Sigmoid colon (tissue), 7 donors: ENCODE data around the gene SRSF7. TPM values are rescaled to one million over a fixed set of nuclear protein-coding genes. Genes with fewer than 3 reads are reported as not detected.
"Not testable (repeated sequence)": the region's sequence is repeated elsewhere in the genome, so short reads cannot be mapped to it uniquely, and the experiment has no call there.

Source experiments
- DNase-seq: peaks from one replicate; pipeline ENCODE4 v3.0.0-alpha.2; 2019
- H3K27ac ChIP-seq, 4 donors: fragments of 200-600 bp; sonication (generic); one replicate each; pipeline ENCODE4 v1.5.1; 2016 to 2019; ENCODE audit warnings: mild to moderate bottlenecking in 1 of 4
- H3K27me3 ChIP-seq, 3 donors: fragments of 200-600 bp; sonication (generic); one replicate each; pipeline ENCODE4 v1.5.1; 2019; ENCODE audit warnings: mild to moderate bottlenecking in 1 of 3
- H3K36me3 ChIP-seq, 4 donors: fragments of 200-600 bp; sonication (generic); one replicate each; pipeline ENCODE4 v1.5.1; 2016 to 2019
- H3K4me1 ChIP-seq, 4 donors: fragments of 200-600 bp; sonication (generic); one replicate each; pipeline ENCODE4 v1.5.1; 2017 to 2019
- H3K4me3 ChIP-seq, 4 donors: fragments of 200-600 bp; sonication (generic); one replicate each; pipeline ENCODE4 v1.5.1; 2017 to 2019; ENCODE audit warnings: mild to moderate bottlenecking in 2 of 4, moderate library complexity in 1 of 4
- H3K9me3 ChIP-seq, 4 donors: fragments of 200-600 bp in 3 of 4; sonication (generic) in 3 of 4; one replicate each; pipeline versions ENCODE4 v1.5.1 to v1.6.1; 2013 to 2019
- CTCF ChIP-seq, 4 experiments: fragments of 450-650 bp in 3 of 4; fragments of 200-600 bp in 1 of 4; IDR thresholded peaks; one replicate each; pipeline ENCODE4 v1.5.1; 2016 to 2019; ENCODE audit warnings: antibody characterized with exemption in 4 of 4, mild to moderate bottlenecking in 3 of 4, moderate library complexity in 2 of 4
- EP300 ChIP-seq, 4 donors: sonication (generic); formaldehyde crosslinking; IDR thresholded peaks; one replicate each; pipeline ENCODE4 v1.6.1; 2017; ENCODE audit warnings: antibody characterized with exemption in 4 of 4
- POLR2A ChIP-seq, 2 donors: fragments of 450-650 bp; IDR thresholded peaks; one replicate each; pipeline ENCODE4 v1.6.1; 2016; ENCODE audit warnings: antibody characterized with exemption in 2 of 2, mild to moderate bottlenecking in 2 of 2, moderate library complexity in 2 of 2
- POLR2AphosphoS5 ChIP-seq, 4 donors: sonication (generic); formaldehyde crosslinking; IDR thresholded peaks; one replicate each; pipeline ENCODE4 v1.6.1; 2017; ENCODE audit warnings: antibody characterized with exemption in 4 of 4
- WGBS, 2 donors: extraction: QIAGEN DNeasy Blood & Tissue Kit; methylation state at CpG; one replicate each; pipeline ENCODE4 v1.1.7; 2013; 5-methylcytosine and 5-hydroxymethylcytosine counted together
- intact Hi-C: fragments of 100-400 bp; cut with DNase I; formaldehyde crosslinking; loops from one replicate; pipeline ENCODE4 v1.15.1; 2023
- polyA plus RNA-seq, 3 donors: library from polyadenylated mRNA; stranded (reverse); fragments of 200-250 nt; gene quantifications; one replicate each; pipeline ENCODE4 v1.2.3, GENCODE V29; 2013
- total RNA-seq, 4 donors: library from RNA; depleted of rRNA; stranded (reverse); fragments of >200 nt; gene quantifications; one replicate each; pipeline ENCODE4 v1.1.0, GENCODE V29; 2016
- donor health status: healthy with polysubstance abuse.
- donor health status: Bipolar disorder and iron deficiency.
- donor health status: healthy.

Gene SRSF7
- 100 to 1,000 TPM in 2 of 4 donors, 10 to 100 TPM in 2; 73.1 to 140 (median 97.0) TPM for total RNA-seq
- 100 to 1,000 TPM in 1 of 3 donors, 10 to 100 TPM in 2; 55.9 to 146 (median 78.6) TPM for polyA plus RNA-seq

GRCh38 chr2:38750891-38751595, at the start of gene SRSF7:
Gene SRSF7 (minus strand): TSS chr2:38751361. CDS start chr2:38751256, 105 bp downstream.
- Histone ChIP-seq H3K27ac (peak within 1 kb of the TSS; percentile 92 to 99 (median 97)), H3K4me3 (peak within 1 kb of the TSS; percentile 69 to 97 (median 84)), H3K9me3 (no peaks in the 10 kb centered on the region), H3K27me3 (no peaks in the 10 kb centered on the region), H3K4me1 (peaks cover 0 to 45% (median 41%) of the 10 kb centered on the region in 4 donors), H3K36me3 (peaks cover 29 to 37% (median 31%) of the 10 kb centered on the region in 4 donors)
- DNase-seq, result peak; percentile 99
- WGBS, 2 donors, result 0% methylated on average over 68 of the region's 68 CpGs
- TF ChIP-seq EP300 (IDR thresholded peaks at IDR 0.05) (peak in 1 of 4 donors; percentile 26), POLR2A (IDR thresholded peaks at IDR 0.05) (peak; percentile 100), POLR2AphosphoS5 (IDR thresholded peaks at IDR 0.05) (peak; percentile 100), CTCF (IDR thresholded peaks at IDR 0.05) (no peak)
- intact Hi-C loops, result loop anchor here (2.0 kb wide), 2 partner anchors 28 to 148 kb away; partner anchors contain the start of genes GEMIN6 and HNRNPLL

GRCh38 chr2:38797953-38798352, 46.8 kb upstream of the SRSF7 start:
- Histone ChIP-seq H3K4me1 (no peaks in the 10 kb centered on the region), H3K4me3 (no peak overlapping the region), H3K27ac (no peak overlapping the region), H3K36me3 (peaks cover 0 to 40% (median 4%) of the 10 kb centered on the region in 4 donors), H3K9me3 (no peaks in the 10 kb centered on the region), H3K27me3 (no peaks in the 10 kb centered on the region)
- intact Hi-C loops, result no loop called here
- no peak for DNase-seq
- 86 to 87% methylated on average over 3 of the region's 3 CpGs for WGBS, 2 donors
- TF ChIP-seq EP300 (IDR thresholded peaks at IDR 0.05) (no peak), CTCF (IDR thresholded peaks at IDR 0.05) (no peak), POLR2AphosphoS5 (IDR thresholded peaks at IDR 0.05) (no peak), POLR2A (IDR thresholded peaks at IDR 0.05) (no peak)

- Histone ChIP-seq H3K4me3 (no peak overlapping the region), H3K27me3 (no peaks in the 10 kb centered on the region), H3K27ac (no peak overlapping the region), H3K4me1 (no peaks in the 10 kb centered on the region), H3K9me3 (no peaks in the 10 kb centered on the region), H3K36me3 (peaks cover 0 to 33% (median 2%) of the 10 kb centered on the region in 4 donors)
- intact Hi-C loops, result no loop called here
- no peak for DNase-seq
- WGBS, 2 donors, result 87 to 89% methylated on average over 10 of the region's 10 CpGs
- TF ChIP-seq POLR2AphosphoS5 (IDR thresholded peaks at IDR 0.05), result no peak
- no peak for TF ChIP-seq EP300 (IDR thresholded peaks at IDR 0.05)
These were observed 46.1 kb upstream of the SRSF7 start for GRCh38 chr2:38797250-38797676.

GRCh38 chr2:38795016-38795415, 43.9 kb upstream of the SRSF7 start:
- WGBS, 2 donors, result 84 to 88% methylated on average over 7 of the region's 7 CpGs
- H3K27ac ChIP-seq, H3K9me3 ChIP-seq, H3K4me1 ChIP-seq, DNase-seq, H3K27me3 ChIP-seq, H3K4me3 ChIP-seq, intact Hi-C loops: not testable (repeated sequence)
- H3K36me3 ChIP-seq, result peaks cover 0 to 15% (median 2%) of the 10 kb centered on the region in 4 donors

- Histone ChIP-seq H3K36me3 (peaks cover 0 to 15% (median 2%) of the 10 kb centered on the region in 4 donors), H3K9me3 (no peaks in the 10 kb centered on the region), H3K27ac (no peak overlapping the region), H3K27me3 (no peaks in the 10 kb centered on the region), H3K4me1 (no peaks in the 10 kb centered on the region), H3K4me3 (no peak overlapping the region)
- DNase-seq, result no peak
- WGBS, 2 donors, result 38 to 73% methylated on average over 7 of the region's 7 CpGs
- intact Hi-C loops, result no loop called here
- TF ChIP-seq POLR2A (IDR thresholded peaks at IDR 0.05) (no peak), CTCF (IDR thresholded peaks at IDR 0.05) (no peak), POLR2AphosphoS5 (IDR thresholded peaks at IDR 0.05) (no peak), EP300 (IDR thresholded peaks at IDR 0.05) (no peak)
These were observed 43.2 kb upstream of the SRSF7 start for GRCh38 chr2:38794235-38794946.
